ENCODE data around the gene CCDC51.

Gene CCDC51

GRCh38 chr3:48406443-48407431 lies 33.2 kb downstream of the CCDC51 start:
- Histone ChIP-seq H3K4me3 (no peak overlapping the region), H3K27me3 (no peaks in the 10 kb centered on the region), H3K27ac (peak overlapping the region; percentile 84 to 85), H3K36me3 (peaks cover 71 to 91% (median 89%) of the 10 kb centered on the region in 3 donors), H3K4me1 (peaks cover 0 to 44% (median 38%) of the 10 kb centered on the region in 4 donors), H3K9me3 (no peaks in the 10 kb centered on the region)
- intact Hi-C loops (cut with DNase I; ENCODE audit: low total_unique reads): no loop called here
- no peak for TF ChIP-seq CTCF (IDR thresholded peaks at IDR 0.05)
- peak; percentile 19 to 63 for DNase-seq

DNA sequence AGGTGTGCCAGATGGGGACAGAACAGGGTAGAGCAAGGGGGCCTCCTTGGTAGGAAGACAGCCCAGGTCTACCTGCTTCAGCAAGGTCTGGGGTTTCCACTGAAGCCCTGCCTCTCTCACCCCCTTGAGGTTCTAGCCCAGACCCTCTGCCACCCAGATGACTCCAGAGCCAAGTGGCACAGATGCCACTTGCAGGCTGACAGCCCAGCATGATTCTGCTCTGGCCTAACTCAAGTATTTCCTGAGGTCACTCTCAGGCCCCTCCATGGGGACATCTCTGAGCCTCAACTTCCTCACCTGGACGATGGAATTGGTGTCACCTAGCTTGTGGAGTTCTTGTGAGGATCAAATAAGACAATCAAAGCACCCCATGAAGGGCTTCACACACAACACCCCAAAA lies 33.9 kb downstream of the CCDC51 start:
- no peak for TF ChIP-seq CTCF (IDR thresholded peaks at IDR 0.05)
- peak in 1 of 2 donors; percentile 65 for DNase-seq
- Histone ChIP-seq H3K36me3 (peaks cover 63 to 84% (median 82%) of the 10 kb centered on the region in 3 donors), H3K4me1 (peaks cover 0 to 51% (median 45%) of the 10 kb centered on the region in 4 donors), H3K27me3 (no peaks in the 10 kb centered on the region), H3K27ac (peak overlapping the region; percentile 84 to 85), H3K9me3 (no peaks in the 10 kb centered on the region), H3K4me3 (no peak overlapping the region)
- intact Hi-C loops (cut with DNase I; ENCODE audit: low total_unique reads): no loop called here

DNA sequence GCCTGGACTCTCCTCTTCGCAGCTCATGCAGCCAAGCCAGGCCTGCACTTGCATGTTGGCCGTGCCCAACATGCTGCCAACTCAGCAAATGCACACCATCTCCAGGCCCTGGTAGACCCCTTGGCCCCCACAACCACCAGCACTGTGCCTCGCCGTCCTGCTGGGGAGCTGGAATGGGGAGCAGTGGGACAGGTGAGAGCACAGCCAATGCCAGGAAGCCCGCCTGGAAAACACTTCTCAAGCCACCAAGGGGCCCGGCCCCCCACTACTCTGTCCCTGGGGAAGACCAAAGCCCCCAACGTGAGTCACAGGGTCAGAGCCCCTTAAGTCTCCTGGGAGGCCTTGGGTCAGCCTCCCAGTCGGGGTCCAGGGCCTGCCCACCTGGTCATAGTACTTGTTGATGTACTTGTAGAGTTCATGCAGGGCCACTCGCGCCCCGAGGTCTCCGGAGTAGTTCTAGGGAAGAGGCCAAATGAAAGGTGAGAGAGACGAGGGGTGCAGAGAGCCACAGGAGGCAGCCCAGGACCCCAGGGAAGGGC lies 34.5 kb downstream of the CCDC51 start:
- Histone ChIP-seq H3K9me3 (no peaks in the 10 kb centered on the region), H3K4me1 (peaks cover 0 to 55% (median 46%) of the 10 kb centered on the region in 4 donors), H3K27me3 (no peaks in the 10 kb centered on the region), H3K27ac (peak overlapping the region; percentile 84 to 85), H3K36me3 (peaks cover 58 to 78% (median 76%) of the 10 kb centered on the region in 3 donors), H3K4me3 (no peak overlapping the region)
- no peak for TF ChIP-seq CTCF (IDR thresholded peaks at IDR 0.05)
- intact Hi-C loops (cut with DNase I; ENCODE audit: low total_unique reads): no loop called here
- no peak for DNase-seq

DNA sequence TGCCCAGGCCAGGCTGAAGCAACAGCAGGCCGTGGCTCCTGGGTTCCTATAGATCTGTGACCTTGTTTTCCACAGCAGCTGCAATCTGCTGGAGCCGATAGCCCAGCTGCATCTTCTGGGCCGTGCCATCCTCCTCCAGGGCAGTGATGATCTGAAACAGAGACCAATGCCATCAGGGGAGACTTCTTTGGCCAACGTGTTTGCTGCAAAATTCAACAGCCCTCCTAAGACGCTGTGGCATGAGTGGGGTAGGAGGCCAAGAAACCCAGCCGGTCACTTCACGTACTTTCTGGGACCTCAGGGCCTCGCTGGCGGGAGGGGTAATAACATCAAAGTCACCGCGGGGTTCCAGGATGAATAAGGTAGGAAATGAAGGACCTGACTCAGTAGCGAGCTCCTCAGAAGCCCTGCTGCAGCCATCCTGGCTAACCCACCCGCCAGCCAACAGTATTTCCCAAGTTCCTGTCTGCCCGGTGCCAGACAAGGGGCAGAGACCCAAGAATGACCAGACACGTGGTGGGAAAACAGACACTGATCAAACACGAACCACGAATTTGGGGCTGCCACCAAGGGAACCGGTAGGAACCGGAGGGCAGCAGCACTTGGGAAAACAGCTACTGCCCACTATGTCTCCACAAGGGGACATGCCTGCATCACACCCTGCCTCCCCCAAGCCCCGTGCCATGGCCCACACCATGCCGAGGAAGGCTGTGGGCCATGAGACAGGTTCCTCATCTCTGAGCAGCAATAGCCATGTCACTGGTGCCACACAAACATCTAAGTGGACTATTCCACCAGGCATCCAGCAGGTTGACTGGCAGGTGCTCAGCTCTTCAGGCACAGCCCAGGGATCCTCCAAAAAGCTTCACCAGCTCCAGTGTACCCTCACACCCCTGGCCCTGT lies 35.2 kb downstream of the CCDC51 start:
- Histone ChIP-seq H3K9me3 (no peaks in the 10 kb centered on the region), H3K27ac (peak overlapping the region; percentile 84 to 85), H3K4me1 (peaks cover 0 to 55% (median 46%) of the 10 kb centered on the region in 4 donors), H3K36me3 (peaks cover 51 to 71% (median 69%) of the 10 kb centered on the region in 3 donors), H3K27me3 (no peaks in the 10 kb centered on the region), H3K4me3 (no peak overlapping the region)
- intact Hi-C loops (cut with DNase I; ENCODE audit: low total_unique reads): no loop called here
- no peak for TF ChIP-seq CTCF (IDR thresholded peaks at IDR 0.05)
- DNase-seq: peak; percentile 58 to 88

Data from tibial artery (tissue), 4 donors.